NCI-H2227 (cell line): ENCODE results near the gene ZBTB38.
A peak's percentile ranks its signal among the peaks of the same experiment; 100 is the strongest.

Experiments
- DNase-seq: peaks from one replicate; lab custom pipeline; 2025; ENCODE audit not compliant: unreplicated experiment; lab: John Stamatoyannopoulos, UW

ZBTB38 gene

GRCh38 chr3:141401573-141402475 lies 33.5 kb downstream of the ZBTB38 start:
- DNase-seq: peak; percentile 60

- peak; percentile 60 for DNase-seq
Measured at GRCh38 chr3:141402476-141403171, 34.3 kb downstream of the ZBTB38 start.

GRCh38 chr3:141403576-141403975 lies 35.3 kb downstream of the ZBTB38 start:
- no peak for DNase-seq

- DNase-seq: no peak
Measured at GRCh38 chr3:141405025-141405424, 36.7 kb downstream of the ZBTB38 start.

GRCh38 chr3:141405591-141405990 lies 37.3 kb downstream of the ZBTB38 start:
- no peak for DNase-seq

GRCh38 chr3:141406265-141406664 lies 38.0 kb downstream of the ZBTB38 start:
- no peak for DNase-seq

- DNase-seq: no peak
Measured at GRCh38 chr3:141407047-141407446, 38.7 kb downstream of the ZBTB38 start.

- DNase-seq: no peak
Measured at GRCh38 chr3:141407825-141408224, 39.5 kb downstream of the ZBTB38 start.

- DNase-seq: no peak
Measured at GRCh38 chr3:141408596-141408995, 40.3 kb downstream of the ZBTB38 start.

- DNase-seq: no peak
Measured at GRCh38 chr3:141409940-141410241, 41.6 kb downstream of the ZBTB38 start.

GRCh38 chr3:141410408-141410807 lies 42.1 kb downstream of the ZBTB38 start:
- DNase-seq: no peak

- DNase-seq: no peak
Measured at GRCh38 chr3:141410846-141411245, 42.5 kb downstream of the ZBTB38 start.

- DNase-seq: no peak
Measured at GRCh38 chr3:141411251-141411771, 43.0 kb downstream of the ZBTB38 start.

- peak; percentile 58 for DNase-seq
Measured at GRCh38 chr3:141412087-141412935, 44.0 kb downstream of the ZBTB38 start.

- DNase-seq: peak; percentile 51
Measured at GRCh38 chr3:141412936-141413354, 44.6 kb downstream of the ZBTB38 start.

- no peak for DNase-seq
Measured at GRCh38 chr3:141413391-141413790, 45.1 kb downstream of the ZBTB38 start.

GRCh38 chr3:141413801-141414689 lies 45.7 kb downstream of the ZBTB38 start:
- DNase-seq: no peak

- DNase-seq: no peak
Measured at GRCh38 chr3:141414800-141415462, 46.6 kb downstream of the ZBTB38 start.

- no peak for DNase-seq
Measured at GRCh38 chr3:141415953-141416352, 47.6 kb downstream of the ZBTB38 start.
